GM11168 (cell line): ENCODE data around the gene CPEB4.

Experiments used
- in situ Hi-C: fragments of 300-500 bp; cut with MboI; formaldehyde crosslinking; loops from one replicate; pipeline ENCODE4 v1.12.0; 2022; ENCODE audit warnings: low sequenced_read_pairs; ENCODE audit not compliant: unreplicated experiment

Gene CPEB4

DNA sequence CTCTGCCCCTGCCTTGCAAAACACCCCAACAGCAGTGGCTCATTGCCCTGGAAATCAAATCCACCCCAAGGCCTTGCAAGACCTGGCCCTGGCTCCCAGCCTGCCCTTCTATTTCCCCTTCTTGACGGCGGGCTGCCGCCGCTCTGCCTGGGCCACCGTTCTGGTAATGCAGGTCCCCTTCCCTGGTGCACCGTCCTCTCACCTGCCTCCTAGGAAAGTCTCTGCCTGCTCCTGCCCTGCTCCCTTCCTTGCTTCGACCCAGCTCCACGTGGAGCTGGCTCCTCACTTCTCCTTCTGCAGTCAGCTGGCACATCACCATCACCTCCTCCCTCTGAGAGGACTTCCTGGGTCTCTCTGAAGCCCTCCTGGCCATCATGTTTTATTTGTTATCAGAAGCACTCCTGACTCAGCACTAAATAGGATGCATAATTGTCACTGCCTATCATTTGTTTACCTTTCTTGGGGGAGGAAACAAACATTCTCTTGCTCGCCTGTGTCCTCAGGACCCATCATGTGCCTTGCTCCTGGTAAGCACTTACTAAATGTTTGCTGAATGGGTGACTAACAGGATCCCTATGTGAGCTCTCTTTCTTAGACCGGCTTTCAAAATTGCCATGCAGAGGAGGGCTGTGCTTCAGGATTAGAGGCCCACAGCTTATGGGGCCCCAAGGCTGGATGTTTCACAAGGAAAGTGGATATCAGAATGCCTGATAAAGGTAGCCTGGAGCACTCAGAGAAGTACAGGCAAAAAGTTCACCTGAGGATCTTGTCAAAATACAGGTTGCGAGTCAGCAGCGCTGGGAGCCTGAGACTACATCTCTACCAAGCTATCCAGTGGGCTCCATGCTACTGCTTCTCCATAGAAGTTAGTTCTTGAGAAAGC is 81.3 kb downstream of the CPEB4 start:
- in situ Hi-C loops: loop anchor here (5.0 kb wide), 1 partner anchor 352 kb away; the partner anchor contains the start of gene BOD1

DNA sequence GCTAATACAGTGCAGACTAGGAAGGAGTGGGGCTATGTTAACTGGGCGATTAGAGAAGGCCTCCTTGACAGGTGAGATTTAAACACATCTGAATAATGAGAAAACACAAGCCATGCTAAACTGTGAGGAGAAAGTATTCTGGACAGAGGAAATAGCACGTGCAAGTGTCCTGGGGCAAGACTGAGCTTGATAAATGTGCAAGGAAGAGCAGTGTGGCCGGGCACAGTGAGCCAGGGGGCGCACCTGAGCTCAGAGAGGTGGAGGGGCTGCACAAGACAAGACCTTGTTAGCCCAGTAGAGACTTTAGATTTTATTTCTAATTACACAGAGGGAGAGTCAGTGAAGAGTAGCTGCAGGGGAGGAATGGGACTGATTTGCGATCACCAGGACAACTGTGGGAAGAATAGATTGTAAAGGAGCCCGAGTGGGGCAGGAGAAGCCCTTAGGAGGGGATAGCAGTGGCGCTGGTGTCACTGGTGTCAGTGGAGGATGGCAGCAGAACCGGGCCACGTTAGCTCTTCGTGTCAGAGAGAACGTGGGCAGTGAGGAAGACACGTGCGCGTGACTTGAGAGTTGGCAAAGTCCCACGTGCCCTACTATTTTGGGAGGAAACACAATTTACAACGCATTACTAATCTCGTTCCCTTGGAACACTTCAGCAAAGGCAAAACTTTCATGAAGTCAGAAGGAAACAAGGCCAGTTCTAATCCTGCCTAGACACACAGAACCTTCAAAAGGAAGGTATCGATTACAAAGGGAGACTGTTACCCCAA is 82.9 kb downstream of the CPEB4 start:
- in situ Hi-C loops: no loop called here

DNA sequence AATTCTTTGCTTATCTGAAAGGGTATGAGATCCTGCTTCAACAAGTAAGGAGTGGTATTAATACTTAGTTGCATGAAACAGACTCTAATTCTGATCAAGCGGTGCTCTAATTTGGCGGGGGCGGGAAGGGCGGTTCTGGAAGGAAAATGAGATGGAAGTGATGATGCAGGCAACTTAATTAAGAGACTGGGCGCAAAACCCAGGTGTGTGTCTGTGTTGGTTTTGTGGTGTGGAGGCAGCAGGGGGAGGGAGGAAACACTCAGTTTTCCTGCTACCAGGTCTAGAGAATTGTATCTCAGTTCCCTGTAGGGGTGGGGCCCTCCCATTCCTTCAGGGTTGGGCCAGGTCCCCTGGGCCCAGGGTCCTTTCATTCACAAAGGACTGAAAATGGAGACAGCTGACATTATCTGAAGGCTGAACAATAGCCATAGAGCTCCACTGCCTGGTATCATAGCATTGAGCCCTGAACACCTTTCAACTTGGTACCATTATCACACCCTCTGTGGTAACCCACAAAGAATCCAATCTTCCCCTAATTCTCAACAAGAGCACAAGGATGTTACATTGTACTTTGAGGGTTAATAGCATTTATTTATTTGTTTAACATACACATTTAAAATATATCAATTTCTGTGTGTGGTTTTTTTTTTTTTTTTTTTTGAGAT is 83.7 kb downstream of the CPEB4 start:
- in situ Hi-C loops: no loop called here

DNA sequence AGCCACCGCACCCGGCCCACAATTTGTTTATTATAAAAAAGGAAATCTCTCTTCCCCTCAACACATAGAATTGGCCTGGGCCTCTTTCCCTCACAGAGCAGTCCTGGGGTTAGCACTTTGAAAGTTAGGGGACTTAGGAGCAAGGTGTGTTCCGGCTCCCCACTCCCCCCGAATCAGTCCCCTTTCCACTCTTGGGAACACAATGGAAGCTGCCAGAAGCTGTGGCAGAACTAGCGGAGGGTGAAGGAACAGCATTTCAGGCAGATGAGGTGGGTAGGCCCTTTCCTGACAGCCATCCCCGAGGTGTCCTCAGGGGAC is 84.4 kb downstream of the CPEB4 start:
- in situ Hi-C loops: no loop called here

DNA sequence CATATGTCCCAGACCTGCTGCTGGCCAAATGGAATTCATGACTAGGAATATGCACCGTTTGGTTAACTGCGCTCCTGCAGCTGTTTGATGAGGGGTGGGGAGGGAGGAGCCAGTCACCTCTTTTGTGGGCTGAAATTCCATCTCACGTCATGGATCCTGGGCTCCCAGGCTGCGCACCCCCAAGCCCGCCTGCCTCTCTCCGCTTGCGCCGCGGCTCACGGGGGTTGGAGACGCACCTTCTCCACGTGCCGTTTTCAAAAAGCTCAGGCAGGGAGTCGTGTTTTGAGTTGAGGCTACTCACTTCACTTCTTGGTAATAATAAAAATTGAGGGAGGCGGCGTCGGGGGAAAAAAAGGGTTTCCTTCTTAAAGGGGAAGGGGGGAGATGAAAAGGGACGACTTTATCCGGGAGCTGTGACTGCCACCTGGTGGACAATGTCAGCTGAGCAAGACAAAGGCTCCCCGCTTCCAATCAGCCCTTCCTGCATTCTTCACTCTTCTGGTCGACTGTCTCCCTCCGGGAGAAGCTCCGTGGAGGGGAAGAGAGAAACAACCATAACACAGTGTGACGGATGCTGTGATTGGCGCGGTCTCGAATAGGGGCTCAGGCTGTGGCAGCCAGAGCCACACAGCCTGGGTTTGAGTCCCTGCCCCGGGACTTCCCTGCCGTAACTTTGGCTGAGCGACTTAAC is 84.9 kb downstream of the CPEB4 start:
- in situ Hi-C loops: no loop called here

DNA sequence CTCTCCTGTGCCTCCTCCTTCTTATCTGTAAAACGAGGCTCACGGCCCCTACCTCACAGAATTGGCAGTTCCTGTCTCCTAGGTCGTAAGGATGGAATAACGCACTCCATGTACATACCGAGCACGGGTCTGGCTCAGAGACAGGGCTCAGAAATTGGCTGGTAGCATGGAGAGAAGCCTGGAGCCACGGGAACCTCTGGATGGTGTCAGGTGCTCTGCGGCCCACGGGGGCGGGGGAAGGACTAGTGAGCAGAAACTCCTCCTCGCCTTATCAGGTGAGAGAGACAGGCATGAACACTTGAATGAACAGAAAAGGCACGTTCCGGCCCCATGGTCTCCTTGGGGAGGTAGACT is 85.4 kb downstream of the CPEB4 start:
- in situ Hi-C loops: no loop called here

DNA sequence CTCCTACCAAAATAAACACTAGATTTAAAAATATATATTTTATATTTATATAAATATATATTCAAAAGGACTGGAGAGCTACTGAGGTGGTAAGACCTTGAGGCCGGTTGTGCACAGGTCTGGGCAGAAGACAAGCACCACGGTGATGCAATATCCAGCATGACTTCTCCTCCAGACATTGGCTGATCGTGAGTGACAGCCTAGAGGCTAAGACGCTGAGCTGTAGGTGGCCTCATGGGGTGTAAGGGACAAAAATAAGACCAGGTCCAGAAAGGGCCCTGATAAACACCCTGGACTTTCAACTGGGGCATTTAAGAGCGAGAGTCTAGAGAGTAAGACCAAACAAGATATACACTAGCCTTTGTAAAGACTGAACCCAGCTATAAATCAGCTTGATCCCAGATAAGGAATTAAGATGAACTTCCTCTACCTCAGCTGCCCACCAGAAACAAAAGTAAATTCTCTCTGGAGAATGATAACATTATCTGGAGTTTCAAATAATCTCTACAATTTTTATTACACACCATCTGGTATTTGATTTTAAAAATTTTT is 86.6 kb downstream of the CPEB4 start:
- in situ Hi-C loops: no loop called here

DNA sequence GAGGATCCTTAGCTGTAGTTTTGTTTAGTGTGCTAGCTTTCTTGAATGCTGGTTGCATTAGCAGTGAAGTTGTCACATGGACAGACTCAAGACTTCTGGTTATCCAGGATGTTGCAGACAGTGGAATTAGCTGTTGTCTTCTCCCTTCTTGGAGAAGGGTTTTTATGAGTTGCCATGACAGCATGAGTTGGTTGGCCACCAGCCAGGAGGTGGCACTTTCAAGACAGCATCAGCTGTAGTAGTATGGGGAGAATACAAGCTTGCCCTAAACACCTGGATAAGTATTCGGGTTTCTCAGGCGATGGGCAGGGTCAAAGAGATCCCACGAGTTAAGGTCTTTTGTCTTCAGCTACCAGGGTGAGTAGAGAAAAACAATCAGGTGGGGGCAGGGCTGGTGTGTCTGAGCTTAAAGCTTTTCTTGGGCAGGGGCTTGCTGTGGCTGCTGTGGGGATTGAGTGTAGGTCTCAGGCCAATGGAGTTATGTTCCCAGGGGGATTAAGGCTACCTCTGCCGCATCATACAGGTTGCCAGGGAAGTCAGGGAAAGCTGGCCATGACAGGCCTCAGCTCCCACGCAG is 93.1 kb downstream of the CPEB4 start:
- in situ Hi-C loops: no loop called here

DNA sequence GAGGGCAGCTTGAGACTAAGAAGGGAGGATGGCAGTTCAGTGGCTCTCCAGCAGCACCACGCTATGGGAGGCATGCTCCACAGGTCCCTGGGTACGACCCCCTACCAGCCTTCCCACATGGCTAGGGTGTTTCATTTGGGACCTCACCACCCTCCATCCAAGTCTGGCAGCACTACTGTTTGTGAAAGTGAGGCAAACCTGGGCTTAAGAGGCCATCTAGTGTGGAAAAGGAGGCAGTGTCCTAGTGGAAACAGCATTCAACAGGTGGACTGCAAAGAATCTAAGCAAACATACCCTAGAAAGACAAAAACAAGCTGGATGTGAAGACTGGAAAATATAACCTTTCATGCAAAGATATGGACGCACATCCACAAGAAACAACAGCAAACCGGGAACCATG is 96.1 kb downstream of the CPEB4 start:
- in situ Hi-C loops: no loop called here

DNA sequence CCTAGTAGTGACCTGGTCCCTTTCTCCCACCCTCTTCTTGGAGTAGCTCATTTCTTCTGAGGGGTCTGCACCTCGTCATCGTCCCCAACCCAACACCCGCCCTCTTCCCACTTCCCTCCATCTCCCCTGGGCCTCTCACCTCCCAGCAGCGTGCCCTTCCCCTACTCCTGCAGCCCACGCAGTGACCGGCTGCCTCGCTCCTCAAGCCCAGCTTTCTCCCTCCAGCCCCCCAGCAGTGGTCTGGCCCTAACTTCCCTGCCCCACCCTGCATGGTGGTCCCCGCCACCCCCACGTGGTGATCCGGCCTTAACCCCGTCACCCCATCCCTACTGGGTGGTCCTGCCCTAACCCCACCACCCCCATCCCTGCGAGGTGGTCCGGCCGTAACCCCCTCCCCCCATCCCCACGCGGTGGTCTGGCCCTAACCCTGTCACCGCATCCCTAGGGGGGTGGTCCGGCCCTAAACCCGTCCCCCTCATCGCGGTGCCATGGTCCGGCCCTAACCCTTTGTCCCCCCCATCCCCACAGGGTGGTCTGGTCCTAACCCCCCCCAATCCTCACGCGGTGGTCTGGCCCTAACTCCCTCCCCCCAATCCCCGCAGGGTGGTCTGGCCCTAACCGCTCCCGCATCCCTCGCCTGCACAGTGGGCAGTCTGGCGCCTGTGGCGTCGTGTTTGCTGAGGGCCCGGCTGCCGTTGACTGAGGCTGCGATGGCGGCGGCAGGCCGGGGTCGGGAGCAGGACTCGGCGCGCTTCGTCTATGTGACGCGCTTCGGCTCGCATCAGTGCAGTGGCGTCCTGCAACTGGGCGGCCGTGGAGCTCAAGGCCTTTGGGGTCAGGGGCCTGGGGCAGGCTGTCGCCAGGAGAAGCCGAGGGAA is 100.6 kb downstream of the CPEB4 start, which contains the start of gene C5orf47:
TSS of gene C5orf47 (plus strand) at position 617 of the 878 bp plus-strand sequence. CDS start at position 711, 94 bp downstream.
- in situ Hi-C loops: no loop called here

DNA sequence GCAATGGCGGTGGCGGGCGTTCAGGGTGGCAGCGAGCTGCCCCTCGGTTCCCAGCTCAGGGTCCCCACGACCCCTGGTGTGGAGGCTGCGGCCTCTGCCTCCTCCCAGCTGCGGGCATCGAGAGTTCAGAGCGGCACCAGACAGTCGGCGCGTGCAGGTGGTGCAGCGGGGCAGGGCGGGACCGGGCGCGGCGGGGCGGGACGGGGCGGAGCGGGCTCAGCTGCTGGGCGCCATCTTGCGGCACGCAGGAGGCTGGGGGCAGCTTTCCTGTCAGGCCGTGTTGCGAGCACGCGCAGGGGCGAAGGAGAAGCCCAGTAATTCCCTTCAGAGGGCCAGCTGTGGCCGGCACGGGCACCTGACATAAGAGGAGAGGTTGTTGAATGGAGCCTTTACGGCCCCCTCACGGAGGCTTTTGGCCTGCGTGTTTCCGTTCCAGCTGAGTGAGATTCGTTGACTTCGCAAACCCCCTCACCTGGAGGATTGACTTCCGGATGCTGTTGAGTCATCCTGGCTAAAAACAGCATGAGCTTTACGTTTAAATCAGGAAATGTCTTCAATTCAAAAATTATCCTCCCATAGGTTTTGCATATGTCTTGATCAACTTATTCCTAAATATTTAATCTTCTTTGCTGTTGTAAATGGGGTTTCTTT is 101.4 kb downstream of the CPEB4 start:
- in situ Hi-C loops: no loop called here

DNA sequence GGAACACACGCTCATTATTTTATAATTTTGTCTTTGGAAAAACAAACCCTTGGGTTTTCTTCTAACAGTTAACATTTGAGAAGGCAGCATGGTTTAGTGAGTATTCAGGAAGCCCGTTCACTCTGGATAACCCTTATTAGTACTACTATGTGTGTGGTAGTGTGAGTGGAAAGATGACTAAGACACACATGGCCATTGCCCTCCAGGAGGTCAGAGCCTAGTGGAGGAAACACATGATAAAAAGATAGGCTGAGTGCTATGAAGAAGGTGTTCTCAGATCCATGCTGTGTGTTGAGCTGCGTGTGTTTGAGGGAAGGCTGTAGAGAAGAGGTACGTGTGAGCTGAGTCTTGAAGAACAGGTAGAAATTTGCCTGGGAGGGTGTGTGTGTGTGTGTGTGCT is 109.2 kb downstream of the CPEB4 start:
- in situ Hi-C loops: no loop called here

DNA sequence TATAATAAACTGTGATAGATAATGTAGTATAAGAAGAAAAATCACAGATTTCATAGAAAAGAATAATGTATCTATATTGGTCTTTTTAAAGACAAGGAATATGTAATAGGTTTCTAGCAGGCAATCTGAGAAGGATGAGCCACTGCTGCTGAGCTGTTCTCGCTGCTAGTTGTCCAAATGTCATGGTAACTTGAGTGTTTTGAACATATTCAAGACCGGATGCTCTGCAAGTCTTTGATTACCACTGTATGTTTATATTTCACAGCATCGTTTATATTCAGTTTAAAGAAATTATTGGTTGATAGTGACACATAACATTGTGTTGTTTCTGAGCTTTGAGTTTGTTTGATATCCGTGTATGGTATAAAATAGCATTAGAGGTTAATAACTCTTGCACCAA is 110.4 kb downstream of the CPEB4 start:
- in situ Hi-C loops: no loop called here

DNA sequence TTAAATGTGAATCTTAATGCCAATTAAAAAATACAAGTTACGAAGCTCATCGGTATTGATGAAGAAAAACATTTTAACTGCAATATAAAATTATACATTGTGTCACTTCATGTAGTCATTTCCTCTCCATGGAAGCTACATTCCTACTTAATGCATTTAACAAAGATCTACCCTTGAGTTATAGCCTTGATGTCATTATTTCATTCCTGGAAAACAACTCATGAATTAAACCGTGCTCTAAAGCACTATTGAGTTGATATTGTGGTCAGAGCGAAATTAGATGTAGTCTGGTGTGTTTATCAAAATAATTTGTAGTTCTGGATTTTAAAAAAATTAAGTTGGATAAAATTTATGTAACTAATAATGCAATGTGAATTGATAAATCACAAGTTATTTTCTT is 111.9 kb downstream of the CPEB4 start:
- in situ Hi-C loops: no loop called here

DNA sequence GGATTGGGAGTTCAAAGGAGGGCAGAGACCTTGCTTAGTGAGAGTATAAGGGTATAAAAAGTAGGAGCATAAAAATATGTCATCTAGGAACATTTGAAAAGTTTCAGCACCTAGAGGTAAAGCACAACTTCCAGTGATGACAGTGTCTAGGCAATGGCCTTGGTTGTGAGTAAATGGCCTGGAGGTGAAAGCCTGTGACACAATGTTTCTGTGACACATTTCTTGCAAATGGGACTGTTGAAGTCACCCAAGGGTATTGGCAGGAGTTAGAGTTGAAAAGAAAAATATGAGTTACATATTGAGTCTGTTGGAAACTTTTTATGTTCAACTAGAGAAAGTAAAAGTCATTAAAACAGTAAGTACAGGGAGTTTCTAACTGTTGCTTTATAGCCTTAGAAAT is 115.6 kb downstream of the CPEB4 start:
- in situ Hi-C loops: no loop called here

DNA sequence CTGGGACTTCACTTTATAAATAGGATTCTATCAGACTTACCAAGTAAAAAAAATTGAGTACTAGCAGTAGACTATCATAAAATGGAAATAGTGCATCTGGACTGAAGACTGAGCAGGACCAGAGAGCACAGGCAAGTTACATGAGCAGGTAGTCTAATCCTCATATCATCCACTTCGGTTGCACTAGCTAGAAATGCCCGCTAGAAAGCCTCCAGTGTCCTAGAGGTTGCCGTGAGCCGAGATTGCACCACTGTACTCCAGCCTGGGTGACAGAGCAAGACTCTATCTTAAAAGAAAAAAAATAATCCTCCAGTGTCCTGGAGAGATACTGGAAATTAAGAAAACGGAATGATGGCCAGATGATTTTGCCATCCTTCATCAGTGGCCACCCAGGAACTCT is 120.8 kb downstream of the CPEB4 start:
- in situ Hi-C loops: no loop called here

DNA sequence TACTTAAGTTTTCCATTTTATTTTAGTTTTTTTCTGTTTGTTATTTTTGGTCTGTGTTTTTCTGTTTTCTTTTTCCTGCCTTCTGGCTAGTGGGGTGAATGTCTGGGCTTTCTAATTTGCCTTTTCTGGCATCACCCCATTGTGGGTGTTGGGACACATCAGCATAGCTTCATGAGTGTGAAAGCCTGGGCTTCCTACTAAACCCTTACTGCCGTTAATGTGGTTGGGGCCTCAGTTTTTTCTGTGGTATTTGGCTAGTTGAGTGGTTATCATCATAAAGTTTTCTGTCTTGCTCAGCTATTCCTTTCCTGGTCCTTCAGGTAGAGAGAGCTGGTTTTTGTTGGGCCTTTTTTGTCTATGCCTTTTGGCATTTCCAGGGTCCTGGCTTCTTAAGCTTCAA is 122.2 kb downstream of the CPEB4 start:
- in situ Hi-C loops: no loop called here

DNA sequence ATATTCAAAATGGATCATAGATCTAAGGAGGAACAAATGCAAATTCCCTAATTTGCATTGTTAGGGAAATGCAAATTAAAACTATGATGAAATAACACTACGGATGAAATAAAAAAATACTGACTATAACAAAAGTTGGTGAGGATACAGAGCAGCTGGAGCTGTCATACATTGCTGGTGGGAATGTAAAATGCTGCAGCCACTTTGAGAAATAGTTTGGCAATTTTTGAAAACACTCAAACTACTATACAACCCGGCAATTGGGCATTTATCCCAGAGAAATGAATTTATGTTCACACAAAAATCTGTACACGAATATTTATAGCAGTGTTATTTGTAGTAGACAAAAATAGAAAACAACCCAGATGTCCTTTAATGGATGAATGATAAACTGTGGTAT is 123.3 kb downstream of the CPEB4 start:
- in situ Hi-C loops: no loop called here
